Measurements from ENCODE around the gene PDK4.
"Not testable (repeated sequence)": the region's sequence is repeated elsewhere in the genome, so short reads cannot be mapped to it uniquely, and the experiment has no call there.

Gene PDK4

DNA sequence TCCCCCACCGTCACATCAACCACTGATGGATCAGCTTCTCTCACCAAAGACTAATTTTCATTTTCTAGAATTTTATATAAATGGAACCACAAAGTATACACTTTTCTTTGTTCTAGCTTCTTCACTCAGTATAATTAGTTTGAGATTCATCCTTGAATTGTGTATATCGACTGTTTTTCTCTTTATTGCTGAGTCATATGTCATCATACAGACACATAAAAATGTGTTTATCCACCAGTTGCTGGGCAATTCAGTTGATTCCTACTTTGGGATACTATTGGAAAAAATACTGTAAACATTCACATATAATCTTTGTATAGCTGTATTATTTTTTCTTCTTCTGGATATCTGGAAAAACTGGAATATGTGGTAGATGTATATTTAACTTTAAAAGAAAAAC, 26.6 kb downstream of the PDK4 start:
- Histone ChIP-seq H3K9ac (ENCODE audit: low read length) (no peak overlapping the region), H3K27me3 (ENCODE audit: low read depth, low read length) (no peaks in the 10 kb centered on the region), H3K4me1 (ENCODE audit: low read length) (no peaks in the 10 kb centered on the region), H3K4me3 (ENCODE audit: low read length) (no peak overlapping the region), H2AFZ (ENCODE audit: low read depth, low read length) (no peak overlapping the region), H4K20me1 (ENCODE audit: insufficient read depth, low read length) (no peaks in the 10 kb centered on the region), H3K9me3 (ENCODE audit: insufficient read depth, low read length) (no peaks in the 10 kb centered on the region), H3K36me3 (replicated peaks; ENCODE audit: low read depth, low read length) (no peaks in the 10 kb centered on the region), H3K79me2 (ENCODE audit: low read length) (no peaks in the 10 kb centered on the region), H3K4me2 (ENCODE audit: low read length) (no peak overlapping the region), H3K27ac (ENCODE audit: low read length) (no peak overlapping the region)
- no peak for TF ChIP-seq EZH2phosphoT487 (IDR thresholded peaks at IDR 0.05; ENCODE audit: low read depth)

DNA sequence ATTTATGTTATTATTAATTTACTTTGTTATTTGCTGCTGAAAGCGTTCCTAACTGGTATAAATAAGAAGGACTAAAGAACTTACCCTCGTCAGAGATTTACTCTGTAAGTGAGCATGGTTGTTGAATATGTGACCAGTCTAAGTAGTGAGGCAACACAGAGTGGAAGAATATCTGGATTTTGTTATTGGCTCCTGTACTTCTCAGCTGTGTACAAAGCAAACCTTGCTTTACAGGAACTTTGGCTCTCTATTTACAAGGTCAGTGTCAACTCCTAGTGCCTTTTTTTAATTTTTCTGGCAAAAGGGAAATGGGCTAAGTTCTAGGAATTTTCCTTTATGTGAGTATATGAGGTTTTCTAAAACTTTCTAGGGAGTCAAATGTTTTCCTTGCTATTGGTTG, 35.6 kb downstream of the PDK4 start:
- H3K27me3 ChIP-seq (ENCODE audit: low read depth, low read length), result no peaks in the 10 kb centered on the region
- H3K4me1 ChIP-seq (ENCODE audit: low read length), result no peaks in the 10 kb centered on the region
- no peaks in the 10 kb centered on the region for H3K79me2 ChIP-seq (ENCODE audit: low read length)
- H3K4me2 ChIP-seq (ENCODE audit: low read length), result no peak overlapping the region
- H3K9ac ChIP-seq (ENCODE audit: low read length), result no peak overlapping the region
- no peaks in the 10 kb centered on the region for H3K9me3 ChIP-seq (ENCODE audit: insufficient read depth, low read length)
- TF ChIP-seq, protein P1, sequence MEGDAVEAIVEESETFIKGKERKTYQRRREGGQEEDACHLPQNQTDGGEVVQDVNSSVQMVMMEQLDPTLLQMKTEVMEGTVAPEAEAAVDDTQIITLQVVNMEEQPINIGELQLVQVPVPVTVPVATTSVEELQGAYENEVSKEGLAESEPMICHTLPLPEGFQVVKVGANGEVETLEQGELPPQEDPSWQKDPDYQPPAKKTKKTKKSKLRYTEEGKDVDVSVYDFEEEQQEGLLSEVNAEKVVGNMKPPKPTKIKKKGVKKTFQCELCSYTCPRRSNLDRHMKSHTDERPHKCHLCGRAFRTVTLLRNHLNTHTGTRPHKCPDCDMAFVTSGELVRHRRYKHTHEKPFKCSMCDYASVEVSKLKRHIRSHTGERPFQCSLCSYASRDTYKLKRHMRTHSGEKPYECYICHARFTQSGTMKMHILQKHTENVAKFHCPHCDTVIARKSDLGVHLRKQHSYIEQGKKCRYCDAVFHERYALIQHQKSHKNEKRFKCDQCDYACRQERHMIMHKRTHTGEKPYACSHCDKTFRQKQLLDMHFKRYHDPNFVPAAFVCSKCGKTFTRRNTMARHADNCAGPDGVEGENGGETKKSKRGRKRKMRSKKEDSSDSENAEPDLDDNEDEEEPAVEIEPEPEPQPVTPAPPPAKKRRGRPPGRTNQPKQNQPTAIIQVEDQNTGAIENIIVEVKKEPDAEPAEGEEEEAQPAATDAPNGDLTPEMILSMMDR (IDR thresholded peaks at IDR 0.05; ENCODE audit: low read depth, low read length), result no peak
- TF ChIP-seq EZH2phosphoT487 (IDR thresholded peaks at IDR 0.05; ENCODE audit: low read depth), result no peak
- no peak overlapping the region for H3K27ac ChIP-seq (ENCODE audit: low read length)
- no peak overlapping the region for H2AFZ ChIP-seq (ENCODE audit: low read depth, low read length)
- no peaks in the 10 kb centered on the region for H3K36me3 ChIP-seq (replicated peaks; ENCODE audit: low read depth, low read length)
- no peak overlapping the region for H3K4me3 ChIP-seq (ENCODE audit: low read length)
- no peaks in the 10 kb centered on the region for H4K20me1 ChIP-seq (ENCODE audit: insufficient read depth, low read length)

DNA sequence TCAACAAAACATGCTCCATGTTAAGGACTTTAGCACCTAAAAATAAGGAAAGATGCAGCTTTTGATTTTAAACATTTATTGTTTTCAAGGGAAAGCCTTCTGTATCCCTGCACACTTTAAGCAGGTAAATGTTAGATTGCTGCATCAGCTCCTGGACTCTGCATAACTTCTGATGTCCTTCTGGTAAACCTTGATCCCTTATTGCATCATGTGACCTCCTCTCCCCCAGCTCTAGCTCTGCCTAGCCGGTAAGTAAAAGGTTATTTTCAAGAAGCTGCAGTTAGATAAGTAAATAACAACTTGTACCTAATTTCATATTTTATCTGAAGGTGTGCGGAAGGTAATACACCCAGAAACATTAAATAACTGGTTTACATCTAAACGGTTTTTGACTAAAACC, 37.5 kb downstream of the PDK4 start:
- Histone ChIP-seq H3K79me2 (ENCODE audit: low read length) (no peaks in the 10 kb centered on the region), H3K4me2 (ENCODE audit: low read length) (no peak overlapping the region), H3K27ac (ENCODE audit: low read length) (no peak overlapping the region), H3K9me3 (ENCODE audit: insufficient read depth, low read length) (no peaks in the 10 kb centered on the region), H3K27me3 (ENCODE audit: low read depth, low read length) (no peaks in the 10 kb centered on the region), H2AFZ (ENCODE audit: low read depth, low read length) (no peak overlapping the region), H3K36me3 (replicated peaks; ENCODE audit: low read depth, low read length) (no peaks in the 10 kb centered on the region), H3K9ac (ENCODE audit: low read length) (no peak overlapping the region), H4K20me1 (ENCODE audit: insufficient read depth, low read length) (no peaks in the 10 kb centered on the region), H3K4me1 (ENCODE audit: low read length) (no peaks in the 10 kb centered on the region), H3K4me3 (ENCODE audit: low read length) (no peak overlapping the region)
- TF ChIP-seq, protein P1 (IDR thresholded peaks at IDR 0.05; ENCODE audit: low read depth, low read length), result no peak
- no peak for TF ChIP-seq EZH2phosphoT487 (IDR thresholded peaks at IDR 0.05; ENCODE audit: low read depth)

DNA sequence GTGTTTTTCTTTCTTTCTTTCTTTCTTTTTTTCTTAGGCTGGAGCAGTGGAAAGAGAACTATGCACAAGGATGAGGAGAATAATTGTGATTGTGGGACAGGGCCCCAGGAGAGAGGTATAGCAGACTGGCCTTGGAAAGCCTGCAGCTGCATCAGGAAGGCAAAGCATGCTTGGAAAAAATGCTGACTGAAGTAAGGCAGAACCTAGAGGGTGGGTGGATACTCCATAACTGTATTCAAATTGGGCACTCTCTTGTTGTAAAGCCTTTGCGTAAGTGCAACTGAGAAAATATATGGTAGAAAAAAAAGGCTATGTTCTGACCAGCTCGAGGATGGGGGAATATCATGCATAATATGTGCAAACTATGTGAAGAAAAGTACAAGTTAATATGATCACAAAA, 39.5 kb downstream of the PDK4 start:
- Histone ChIP-seq H3K4me1 (ENCODE audit: low read length) (no peaks in the 10 kb centered on the region), H4K20me1 (ENCODE audit: insufficient read depth, low read length) (no peaks in the 10 kb centered on the region), H3K27me3 (ENCODE audit: low read depth, low read length) (no peaks in the 10 kb centered on the region), H3K9ac (ENCODE audit: low read length) (no peak overlapping the region), H3K4me3 (ENCODE audit: low read length) (no peak overlapping the region), H3K27ac (ENCODE audit: low read length) (no peak overlapping the region), H3K4me2 (ENCODE audit: low read length) (no peak overlapping the region), H2AFZ (ENCODE audit: low read depth, low read length) (no peak overlapping the region), H3K79me2 (ENCODE audit: low read length) (no peaks in the 10 kb centered on the region), H3K36me3 (replicated peaks; ENCODE audit: low read depth, low read length) (no peaks in the 10 kb centered on the region), H3K9me3 (ENCODE audit: insufficient read depth, low read length) (no peaks in the 10 kb centered on the region)
- TF ChIP-seq, protein P1 (IDR thresholded peaks at IDR 0.05; ENCODE audit: low read depth, low read length), result no peak
- no peak for TF ChIP-seq EZH2phosphoT487 (IDR thresholded peaks at IDR 0.05; ENCODE audit: low read depth)

DNA sequence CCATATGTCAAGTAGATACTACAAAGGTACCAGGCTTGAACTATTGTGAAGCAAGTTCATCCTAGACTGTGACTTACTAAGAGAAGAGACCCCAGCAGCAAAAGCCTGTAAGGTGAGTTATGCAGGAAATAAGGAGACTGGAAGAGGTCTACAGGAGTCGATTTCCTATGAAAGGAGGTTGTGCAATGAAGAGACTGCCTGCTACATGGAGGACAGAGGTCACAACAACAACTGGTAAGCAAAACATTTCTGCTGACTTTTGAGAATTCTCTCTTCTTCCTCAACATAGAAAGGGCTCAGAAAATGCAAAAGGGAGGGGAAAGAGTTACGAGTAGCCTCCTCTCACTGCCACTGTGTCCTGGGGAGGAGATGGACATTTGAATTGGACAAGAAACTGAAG, 42.4 kb downstream of the PDK4 start:
- TF ChIP-seq EZH2phosphoT487 (IDR thresholded peaks at IDR 0.05; ENCODE audit: low read depth), result no peak
- TF ChIP-seq, protein P1 (IDR thresholded peaks at IDR 0.05; ENCODE audit: low read depth, low read length), result no peak
- no peaks in the 10 kb centered on the region for H3K79me2 ChIP-seq (ENCODE audit: low read length)
- no peak overlapping the region for H3K4me3 ChIP-seq (ENCODE audit: low read length)
- H3K27me3 ChIP-seq (ENCODE audit: low read depth, low read length), result no peaks in the 10 kb centered on the region
- no peaks in the 10 kb centered on the region for H3K9me3 ChIP-seq (ENCODE audit: insufficient read depth, low read length)
- no peak overlapping the region for H2AFZ ChIP-seq (ENCODE audit: low read depth, low read length)
- peaks cover 1% of the 10 kb centered on the region for H3K4me1 ChIP-seq (ENCODE audit: low read length)
- no peak overlapping the region for H3K4me2 ChIP-seq (ENCODE audit: low read length)
- no peaks in the 10 kb centered on the region for H3K36me3 ChIP-seq (replicated peaks; ENCODE audit: low read depth, low read length)
- no peak overlapping the region for H3K27ac ChIP-seq (ENCODE audit: low read length)
- no peak overlapping the region for H3K9ac ChIP-seq (ENCODE audit: low read length)
- H4K20me1 ChIP-seq (ENCODE audit: insufficient read depth, low read length), result no peaks in the 10 kb centered on the region

DNA sequence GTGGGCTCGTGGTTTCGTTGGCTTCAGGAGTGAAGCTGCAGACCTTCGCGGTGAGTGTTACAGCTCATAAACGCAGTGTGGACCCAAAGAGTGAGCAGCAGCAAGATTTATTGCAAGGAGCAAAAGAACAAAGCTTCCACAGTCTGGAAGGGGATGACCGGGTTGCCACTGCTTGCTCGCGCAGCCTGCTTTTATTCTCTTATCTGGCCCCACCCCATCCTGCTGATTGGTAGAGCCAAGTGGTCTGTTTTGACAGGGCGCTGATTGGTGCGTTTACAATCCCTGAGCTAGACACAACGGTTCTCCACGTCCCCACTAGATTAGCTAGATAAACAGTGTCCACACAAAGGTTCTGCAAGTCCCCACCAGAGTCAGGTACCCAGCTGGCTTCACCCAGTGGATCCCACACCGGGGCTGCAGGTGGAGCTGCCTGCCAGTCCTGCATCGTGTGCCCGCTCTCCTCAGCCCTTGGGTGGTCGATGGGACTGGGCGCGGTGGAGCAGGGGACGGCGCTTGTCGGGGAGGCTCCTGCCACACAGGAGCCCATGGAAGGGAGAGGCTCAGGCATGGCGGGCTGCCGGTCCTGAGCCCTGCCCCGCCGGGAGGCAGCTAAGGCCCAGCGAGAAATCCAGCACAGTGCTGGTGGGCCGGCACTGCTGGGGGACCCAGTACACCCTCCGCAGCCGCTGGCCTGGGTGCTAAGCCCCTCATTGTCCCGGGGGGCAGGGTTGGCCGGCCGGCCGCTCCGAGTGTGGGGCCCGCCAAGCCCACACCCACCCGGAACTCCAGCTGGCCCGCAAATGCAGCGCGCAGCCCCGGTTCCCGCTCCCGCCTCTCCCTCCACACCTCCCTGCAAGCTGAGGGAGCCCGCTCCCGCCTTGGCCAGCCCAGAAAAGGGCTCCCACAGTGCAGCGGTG, 44.0 kb downstream of the PDK4 start:
- not testable (repeated sequence) for H3K27ac ChIP-seq (ENCODE audit: low read length); H2AFZ ChIP-seq (ENCODE audit: low read depth, low read length); H4K20me1 ChIP-seq (ENCODE audit: insufficient read depth, low read length); H3K79me2 ChIP-seq (ENCODE audit: low read length); H3K9ac ChIP-seq (ENCODE audit: low read length); H3K4me1 ChIP-seq (ENCODE audit: low read length); H3K36me3 ChIP-seq (replicated peaks; ENCODE audit: low read depth, low read length); H3K4me2 ChIP-seq (ENCODE audit: low read length); H3K27me3 ChIP-seq (ENCODE audit: low read depth, low read length); H3K9me3 ChIP-seq (ENCODE audit: insufficient read depth, low read length); H3K4me3 ChIP-seq (ENCODE audit: low read length)

Measured in OCI-LY3 (cell line).